PFSK-1 (cell line): Measurements from ENCODE around the gene NDFIP2.

ENCODE experiments used
- POLR2AphosphoS5 ChIP-seq: IDR thresholded peaks from 2 replicates; pipeline ENCODE4 v1.6.1; 2012; ENCODE audit warnings: low read depth, mild to moderate bottlenecking, control low read depth, low read length, moderate library complexity
- REST ChIP-seq, 2 experiments: IDR thresholded peaks; 2 replicates each; pipeline versions ENCODE4 v1.6.1 to v1.8.0; 2011 to 2012; ENCODE audit warnings: low read depth in 2 of 2, low read length in 2 of 2, control low read depth in 1 of 2, inconsistent platforms in 1 of 2, mild to moderate bottlenecking in 1 of 2, moderate library complexity in 1 of 2; ENCODE audit not compliant: insufficient read depth in 1 of 2

GRCh38 chr13:79439275-79439674, 41.7 kb upstream of the NDFIP2 start:
- TF ChIP-seq POLR2AphosphoS5 (no peak), REST (IDR thresholded peaks at IDR 0.05; ENCODE audit: insufficient read depth in 1 of 2, low read depth in 2 of 2, low read length in 2 of 2) (no peak)
